ENCODE results near the gene LRRC15.

The LRRC15 gene

GRCh38 chr3:194333212-194333980, 36.1 kb downstream of the LRRC15 start:
- DNase-seq (ENCODE audit: low read depth in 2 of 2) = peak; percentile 73 to 75

- DNase-seq (ENCODE audit: low read depth in 2 of 2) = no peak
Observed at GRCh38 chr3:194332858-194333211, 36.7 kb downstream of the LRRC15 start.

DNA sequence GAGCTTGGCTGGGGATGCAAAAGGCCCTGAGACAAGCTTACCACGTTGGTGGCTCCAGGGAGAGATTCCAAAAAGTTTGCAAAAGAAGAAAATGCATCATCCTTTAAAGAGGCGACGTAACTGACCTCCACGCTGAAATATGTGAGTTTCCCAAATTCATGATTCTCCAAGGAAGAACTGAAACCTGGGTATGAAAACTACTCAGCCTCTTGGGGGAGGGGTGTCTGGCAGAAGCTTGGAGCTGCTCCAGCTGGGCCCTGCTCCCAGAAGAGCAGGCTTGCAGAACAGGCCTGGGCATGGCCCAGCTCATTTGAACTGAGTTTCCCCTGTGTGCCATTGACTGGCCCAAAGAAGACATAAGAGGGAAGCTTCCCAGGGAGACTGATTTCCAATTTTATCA, 39.0 kb downstream of the LRRC15 start:
- no peak for DNase-seq (ENCODE audit: low read depth in 2 of 2)

- DNase-seq (ENCODE audit: low read depth in 2 of 2) = no peak
Observed at GRCh38 chr3:194330160-194330559, 39.4 kb downstream of the LRRC15 start.

DNA sequence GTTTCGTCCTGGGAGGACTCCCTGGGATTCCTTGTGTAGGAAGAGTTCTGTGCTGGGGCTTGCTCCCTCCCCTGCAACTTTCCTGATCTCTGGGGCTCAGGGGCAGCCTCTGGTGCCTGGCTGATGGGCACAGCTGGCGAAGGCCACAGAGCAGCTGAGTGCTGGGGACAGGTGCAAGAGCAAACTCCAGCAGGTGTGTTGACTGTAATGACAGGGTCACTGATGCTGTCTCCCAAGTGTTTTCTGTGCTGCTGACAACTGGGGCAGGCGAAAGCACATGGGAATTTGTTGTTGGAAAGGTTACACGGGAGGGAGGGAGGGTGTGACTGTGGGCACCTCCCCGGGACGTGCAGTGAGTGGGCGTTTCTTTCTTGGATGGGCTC, 40.0 kb downstream of the LRRC15 start:
- no peak for DNase-seq (ENCODE audit: low read depth in 2 of 2)

DNA sequence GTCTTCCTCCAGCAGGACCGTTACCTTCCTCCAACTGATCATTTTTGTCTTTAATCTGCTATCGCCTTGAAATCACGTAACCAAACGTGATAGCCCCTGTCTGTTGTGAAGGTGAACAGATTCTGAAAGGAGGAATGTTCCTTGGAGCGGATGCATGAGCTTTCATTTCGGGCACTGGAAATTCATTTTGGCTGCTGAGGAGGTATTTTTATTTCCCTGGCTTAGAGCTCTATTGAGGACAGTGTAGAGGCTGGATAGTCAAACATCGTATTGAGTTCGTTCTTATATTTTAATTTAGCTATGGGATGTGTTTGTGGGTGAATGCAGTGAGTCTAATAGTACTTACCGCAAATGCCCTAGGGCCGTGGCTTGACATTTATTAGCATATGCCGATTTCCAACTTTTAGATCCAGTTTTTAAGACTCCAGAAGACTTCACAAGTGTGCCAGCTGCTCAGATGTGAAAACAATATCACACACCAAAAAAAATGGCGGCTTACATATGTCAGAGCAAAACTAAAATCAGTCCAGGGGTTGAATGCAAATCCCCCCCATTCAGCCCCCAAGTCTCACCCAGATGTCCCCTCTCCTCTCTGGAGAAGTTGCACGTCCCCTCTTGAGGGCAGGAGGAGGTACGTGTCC, 40.5 kb downstream of the LRRC15 start:
- DNase-seq (ENCODE audit: low read depth in 2 of 2) = no peak

DNA sequence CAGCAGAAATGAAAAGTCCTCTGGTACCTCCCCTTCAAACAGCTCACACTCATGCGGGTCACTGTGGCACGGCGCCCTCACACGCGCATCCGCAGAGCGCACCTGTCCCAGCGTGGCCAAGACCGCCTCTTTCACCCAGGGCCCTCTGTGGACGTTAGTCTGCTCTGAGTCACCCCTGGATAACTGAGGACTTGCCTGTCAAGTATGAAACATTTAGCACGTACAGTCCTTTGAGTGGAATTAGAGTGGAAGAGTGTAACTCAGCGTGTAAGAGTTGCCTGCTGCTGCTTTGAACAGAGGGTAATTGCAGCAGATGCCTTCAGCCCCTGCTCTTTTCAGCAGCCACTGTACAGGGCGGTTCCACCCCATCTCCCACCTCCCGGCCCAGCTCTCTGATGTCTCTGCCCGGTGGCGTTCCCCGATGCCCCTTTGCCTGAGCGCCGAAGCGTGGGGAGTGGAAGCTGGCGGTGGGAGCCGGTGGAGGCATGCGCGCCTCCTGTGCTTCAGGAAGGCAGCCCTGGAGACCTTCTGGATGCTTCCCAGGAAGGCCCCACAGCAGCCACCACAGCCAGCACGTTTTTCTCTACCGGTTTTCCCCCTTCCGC, 41.4 kb downstream of the LRRC15 start:
- DNase-seq (ENCODE audit: low read depth in 2 of 2) = no peak

GRCh38 chr3:194327218-194328052, 42.1 kb downstream of the LRRC15 start:
- DNase-seq (ENCODE audit: low read depth in 2 of 2) = no peak

DNA sequence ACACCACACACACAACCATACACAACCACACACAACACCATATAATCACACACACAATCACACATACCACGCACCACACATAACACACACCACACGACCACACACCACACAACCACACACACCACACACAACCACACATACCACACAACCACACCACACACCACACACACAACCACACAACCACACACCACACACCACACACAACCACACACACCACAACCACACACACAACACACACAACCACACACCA, 42.6 kb downstream of the LRRC15 start:
- no peak for DNase-seq (ENCODE audit: low read depth in 2 of 2)

DNA sequence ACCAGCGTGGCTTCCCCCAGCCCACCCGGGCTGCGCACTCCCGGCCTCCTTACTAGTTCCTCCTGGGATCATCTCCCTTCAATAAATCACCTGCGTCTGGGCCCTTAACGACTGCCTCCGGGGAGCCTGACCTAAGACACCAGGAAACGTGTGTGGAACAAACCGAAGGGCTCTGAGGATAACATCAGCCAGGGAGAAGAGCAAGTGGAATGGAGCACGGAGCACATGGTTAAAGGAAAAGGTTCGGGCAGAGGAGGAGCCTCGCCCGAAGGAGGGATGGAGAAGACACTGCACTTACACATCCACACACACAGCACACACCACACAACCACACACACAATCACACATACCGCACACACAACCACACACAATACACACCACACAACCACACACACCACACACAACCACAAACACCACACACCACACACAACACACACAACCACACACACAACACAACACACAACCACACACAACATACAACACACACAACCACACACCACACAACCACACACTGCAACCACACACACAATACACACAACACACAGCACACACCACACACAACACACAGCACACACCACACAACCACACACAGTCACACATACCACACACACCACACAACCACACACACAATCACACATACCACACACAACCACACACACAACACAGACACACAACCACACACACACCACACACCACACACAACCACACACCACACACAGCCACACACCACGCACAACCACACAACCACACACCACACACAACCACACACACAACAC, 43.2 kb downstream of the LRRC15 start:
- DNase-seq (ENCODE audit: low read depth in 2 of 2) = no peak

DNA sequence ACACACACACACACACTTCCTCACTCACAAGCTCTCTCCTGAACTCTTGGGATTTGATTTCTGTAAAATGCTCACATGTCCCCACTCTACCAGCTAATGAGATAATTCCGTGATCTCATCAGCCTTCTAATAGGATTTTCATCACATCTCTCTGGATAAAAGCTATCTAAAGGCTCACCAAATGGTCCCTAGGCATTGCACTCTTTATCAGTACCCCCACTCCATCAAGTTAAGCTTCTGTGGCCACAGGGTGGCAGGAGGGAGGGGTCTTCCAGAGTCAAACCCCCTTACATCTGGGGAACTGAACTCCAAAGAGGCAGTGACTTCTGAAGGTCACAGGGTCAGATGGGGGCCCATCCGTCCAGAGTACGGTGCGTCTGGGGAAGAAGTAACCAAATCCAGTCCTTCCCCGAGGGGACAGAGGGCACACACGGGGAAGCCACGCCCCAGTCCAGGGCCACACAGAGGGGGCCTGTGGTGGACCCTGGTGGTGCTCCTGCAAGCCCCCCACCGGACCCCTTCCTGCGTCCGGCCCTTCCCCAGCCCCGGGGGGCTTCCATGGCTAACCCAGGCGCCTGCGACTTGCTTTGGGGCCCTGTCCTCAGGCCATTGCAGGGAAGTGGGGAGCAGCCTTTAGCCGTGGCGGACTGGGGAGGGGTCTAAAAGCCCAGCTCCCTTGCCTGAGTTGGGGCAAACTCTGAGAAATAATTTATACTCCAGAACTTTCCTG, 44.0 kb downstream of the LRRC15 start:
- DNase-seq (ENCODE audit: low read depth in 2 of 2) = no peak

GRCh38 chr3:194324823-194325327, 44.7 kb downstream of the LRRC15 start:
- DNase-seq (ENCODE audit: low read depth in 2 of 2) = no peak

DNA sequence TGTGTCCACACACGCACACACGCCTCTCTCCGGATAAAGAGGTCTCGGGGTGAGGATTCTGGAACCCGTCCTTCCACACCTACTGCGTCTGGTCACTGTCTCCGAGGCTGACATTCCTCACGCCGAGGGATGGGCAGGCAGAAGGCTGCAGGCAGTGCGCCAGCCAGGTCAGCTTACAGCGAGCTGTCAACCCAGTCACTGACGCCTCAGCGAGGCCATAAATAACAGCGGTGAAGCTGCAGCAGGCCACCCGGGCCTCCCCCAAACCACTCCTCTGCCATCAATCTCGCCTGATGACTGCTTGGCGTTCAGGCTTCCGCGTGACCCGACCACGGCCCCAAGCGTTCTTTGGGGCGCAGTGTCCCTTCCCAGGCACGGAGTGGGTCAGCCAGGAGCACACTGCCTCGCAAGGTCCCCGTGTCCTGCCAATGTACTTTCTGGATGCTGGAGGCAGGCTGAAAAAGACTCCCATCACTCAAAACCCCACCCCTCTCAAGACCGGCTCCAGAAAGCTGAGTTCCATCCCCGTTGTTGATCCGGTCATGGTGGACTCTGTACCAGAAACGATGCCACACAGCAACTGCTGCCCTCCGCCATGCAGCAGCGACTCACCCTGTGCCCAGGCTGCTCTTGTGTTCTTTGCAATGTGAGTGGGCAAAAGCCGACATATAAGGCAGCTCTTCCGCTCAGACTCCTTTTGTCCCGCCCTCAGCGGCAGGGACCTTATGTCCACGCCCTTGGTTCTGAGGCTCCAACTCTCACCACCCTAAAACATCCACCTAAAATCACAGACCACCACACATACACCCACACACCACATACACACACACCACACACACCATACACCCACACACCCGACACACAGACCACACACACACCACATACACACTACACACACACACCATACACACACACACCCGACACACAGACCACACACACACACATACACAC, 45.5 kb downstream of the LRRC15 start:
- peak in 1 of 2 donors; percentile 6 for DNase-seq (ENCODE audit: low read depth in 2 of 2)

- no peak for DNase-seq (ENCODE audit: low read depth in 2 of 2)
Observed at GRCh38 chr3:194322678-194323211, 46.8 kb downstream of the LRRC15 start.

DNA sequence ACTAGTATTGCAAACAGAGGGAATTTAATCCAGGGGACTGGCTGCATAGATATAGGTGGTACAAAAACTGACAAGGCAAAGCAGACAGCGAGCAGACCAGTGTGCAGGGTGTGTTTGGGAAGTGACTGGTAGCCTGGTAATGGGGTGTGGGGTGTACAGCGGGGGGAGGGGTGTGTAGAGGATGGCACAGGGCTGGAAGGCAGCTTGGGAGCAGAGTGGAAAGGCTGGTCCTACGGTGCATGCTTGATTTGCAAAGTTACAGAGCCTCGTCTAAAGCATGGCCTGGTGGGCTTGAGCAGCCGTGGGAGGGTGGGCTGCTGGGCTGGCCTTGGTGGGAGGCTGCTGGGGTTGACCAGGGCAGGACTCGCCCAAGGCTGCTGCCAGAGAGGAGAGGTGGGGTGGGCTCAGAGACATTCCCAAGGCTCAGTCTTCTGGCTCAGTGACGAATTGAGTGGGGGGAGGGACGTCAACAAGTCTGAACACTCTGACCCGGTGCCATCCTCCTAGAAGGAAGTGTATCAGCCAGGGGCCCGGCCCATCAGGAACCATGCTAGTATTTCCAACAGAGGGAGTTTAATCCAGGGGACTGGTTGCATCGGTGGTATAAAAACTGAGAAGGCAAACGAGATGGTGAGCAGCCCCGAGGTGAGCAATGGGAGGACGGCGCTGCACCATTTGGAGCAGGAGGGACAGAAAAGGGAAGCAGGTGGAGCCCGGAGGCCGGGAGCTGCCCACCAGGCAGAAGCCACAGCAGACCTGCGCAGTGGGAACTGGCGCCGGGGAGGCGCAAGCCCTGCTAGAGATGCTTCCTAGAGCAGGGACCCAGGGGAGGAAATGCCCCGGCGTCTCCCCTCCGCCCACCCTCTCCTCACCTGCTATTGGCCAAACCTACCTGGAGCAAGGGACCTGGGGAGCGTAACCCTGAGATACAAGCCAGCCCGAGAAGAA, 47.6 kb downstream of the LRRC15 start:
- DNase-seq (ENCODE audit: low read depth in 2 of 2) = no peak

GRCh38 chr3:194320744-194321243, 48.7 kb downstream of the LRRC15 start:
- DNase-seq (ENCODE audit: low read depth in 2 of 2) = no peak

- DNase-seq (ENCODE audit: low read depth in 2 of 2) = no peak
Observed at GRCh38 chr3:194320100-194320499, 49.4 kb downstream of the LRRC15 start.

GRCh38 chr3:194318511-194319161, 50.9 kb downstream of the LRRC15 start:
- DNase-seq (ENCODE audit: low read depth in 2 of 2) = no peak
